HepG2 (cell line): ENCODE data around the gene RNPS1. TPM values are rescaled to one million over a fixed set of nuclear protein-coding genes. Genes with fewer than 3 reads are reported as not detected.

Source experiments
- ATAC-seq: fragments of 200-7000 bp; cut with Tn5 transposase; 3 replicates; pipeline ENCODE4 v1.9.1; 2020; ENCODE audit warnings: mild to moderate bottlenecking, moderate library complexity
- BruUV-seq: library from RNA; stranded (reverse); fragments of 400-500 nt; replicated peaks from 2 replicates; lab custom pipeline; 2021; lab: Mats Ljungman, UMichigan
- CTCF ChIA-PET: fragments of 300-600 bp; formaldehyde crosslinking; extraction: SDS; loops from one replicate; lab custom pipeline; 2021; ENCODE audit warnings: low total read pairs, inconsistent platforms, low intra/inter-chr PET ratio; lab: Yijun Ruan, JAX
- POLR2A ChIA-PET: fragments of 350-600 bp; sonication (Branson Sonifier 250); formaldehyde crosslinking; loops from one replicate; lab custom pipeline; 2020; ENCODE audit warnings: antibody characterized with exemption, inconsistent platforms; lab: Yijun Ruan, JAX
- DNase-seq: peaks from one replicate; pipeline ENCODE4 v3.0.0-alpha.2; 2015; ENCODE audit warnings: low spot score
- FAIRE-seq: peaks from 3 replicates; lab custom pipeline; 2011; peaks lifted over from hg19 to GRCh38; lab: Jason Lieb, UNC
- H2AFZ ChIP-seq: one replicate; pipeline ENCODE4 v1.6.1; 2011; ENCODE audit warnings: low read length, inconsistent platforms
- H3K27ac ChIP-seq: fragments of 300-600 bp; 3 replicates; pipeline ENCODE4 v1.8.0; 2011; ENCODE audit warnings: mixed run types, mild to moderate bottlenecking, mixed read lengths, low read length, inconsistent platforms; ENCODE audit not compliant: insufficient read depth; ENCODE audit errors: extremely low read length
- H3K27me3 ChIP-seq, 2 experiments: fragments of 200-600 bp in 1 of 2; 2 replicates in 1 of 2; 3 replicates in 1 of 2; pipeline versions ENCODE4 v1.6.0 to v1.8.0; 2011; ENCODE audit warnings: low read length in 2 of 2, mild to moderate bottlenecking in 2 of 2, moderate library complexity in 2 of 2, inconsistent platforms in 1 of 2; ENCODE audit not compliant: insufficient read depth in 2 of 2, control insufficient read depth in 1 of 2
- H3K36me3 ChIP-seq, 2 experiments: fragments of 200-600 bp in 1 of 2; replicated peaks in 1 of 2; 2 replicates in 1 of 2; 3 replicates in 1 of 2; pipeline versions ENCODE4 v1.5.1 to v1.8.0; 2011; ENCODE audit warnings: low read length in 2 of 2, inconsistent platforms in 1 of 2; ENCODE audit not compliant: insufficient read depth in 2 of 2, control insufficient read depth in 1 of 2
- H3K4me1 ChIP-seq: 2 replicates; pipeline ENCODE4 v1.5.1; 2012; ENCODE audit warnings: low read length, inconsistent platforms; ENCODE audit not compliant: insufficient read depth
- H3K4me2 ChIP-seq: 2 replicates; pipeline ENCODE4 v1.6.0; 2011; ENCODE audit warnings: low read depth, low read length, inconsistent platforms
- H3K4me3 ChIP-seq, 3 experiments: fragments of 200-600 bp in 1 of 3; sonication (generic), shearing (Covaris generic) in 1 of 3; replicated peaks in 1 of 3; 2 replicates each; pipeline ENCODE4 v1.5.1; 2011 to 2016; ENCODE audit warnings: low read length in 3 of 3, inconsistent platforms in 2 of 3, low read depth in 2 of 3, mild to moderate bottlenecking in 2 of 3, control low read depth in 1 of 3, mixed read lengths in 1 of 3; ENCODE audit not compliant: insufficient read depth in 1 of 3
- H3K79me2 ChIP-seq: one replicate; pipeline ENCODE4 v1.6.1; 2011; ENCODE audit warnings: low read length, inconsistent platforms; ENCODE audit not compliant: insufficient read depth
- H3K9ac ChIP-seq: 2 replicates; pipeline ENCODE4 v1.6.0; 2011; ENCODE audit warnings: mild to moderate bottlenecking, low read depth, low read length, inconsistent platforms; ENCODE audit not compliant: insufficient read depth
- H3K9me3 ChIP-seq: 2 replicates; pipeline ENCODE4 v1.5.1; 2012; ENCODE audit warnings: mild to moderate bottlenecking, low read length
- H4K20me1 ChIP-seq: 2 replicates; pipeline ENCODE4 v1.6.0; 2011; ENCODE audit warnings: inconsistent platforms, mild to moderate bottlenecking, low read length, moderate library complexity; ENCODE audit not compliant: insufficient read depth
- EP300 ChIP-seq, 3 experiments: sonication (generic) in 1 of 3; formaldehyde crosslinking in 1 of 3; IDR thresholded peaks; 2 replicates each; pipeline versions ENCODE4 v1.5.1 to v1.6.1; 2011 to 2020; ENCODE audit warnings: low read depth in 2 of 3, low read length in 2 of 3, borderline replicate concordance in 1 of 3, improper control_type of control experiment in 1 of 3, mild to moderate bottlenecking in 1 of 3, missing genetic modification reagents in 1 of 3, moderate library complexity in 1 of 3
- EZH2 ChIP-seq: conservative IDR thresholded peaks from 2 replicates; pipeline ENCODE4 v1.6.1; 2012; ENCODE audit warnings: mild to moderate bottlenecking, low read depth, low read length, moderate library complexity
- HMG20A ChIP-seq: IDR thresholded peaks from 2 replicates; pipeline ENCODE4 v1.6.1; 2016; ENCODE audit warnings: borderline replicate concordance
- MYC ChIP-seq: sonication (generic); formaldehyde crosslinking; IDR thresholded peaks from 2 replicates; pipeline ENCODE4 v1.9.0; 2021; ENCODE audit warnings: missing genetic modification reagents, borderline replicate concordance
- SNRNP70 ChIP-seq: fragments of 200-400 bp; formaldehyde crosslinking; IDR thresholded peaks from 2 replicates; pipeline ENCODE4 v1.6.1; 2017; ENCODE audit warnings: mild to moderate bottlenecking, low read depth, low read length, moderate library complexity
- SP140L ChIP-seq: sonication (generic); formaldehyde crosslinking; IDR thresholded peaks from 2 replicates; pipeline ENCODE4 v1.4.0; 2020; ENCODE audit warnings: missing genetic modification reagents, borderline replicate concordance
- STAT5B ChIP-seq: sonication (generic); formaldehyde crosslinking; IDR thresholded peaks from 2 replicates; pipeline ENCODE4 v1.4.0; 2020; ENCODE audit warnings: missing genetic modification reagents
- YEATS2 ChIP-seq: sonication (generic); formaldehyde crosslinking; IDR thresholded peaks from 2 replicates; pipeline ENCODE4 v1.4.0; 2020; ENCODE audit warnings: missing genetic modification reagents, borderline replicate concordance
- ZNF329 ChIP-seq: sonication (generic); formaldehyde crosslinking; IDR thresholded peaks from 2 replicates; pipeline ENCODE4 v1.9.0; 2021; ENCODE audit warnings: low read depth, mild to moderate bottlenecking, missing genetic modification reagents
- ZNF577 ChIP-seq: sonication (generic); formaldehyde crosslinking; IDR thresholded peaks from 2 replicates; pipeline ENCODE4 v1.4.0; 2020; ENCODE audit warnings: mild to moderate bottlenecking, low read depth, missing genetic modification reagents, borderline replicate concordance
- ZNF780A ChIP-seq: sonication (generic); formaldehyde crosslinking; IDR thresholded peaks from 2 replicates; pipeline ENCODE4 v1.8.0; 2022; ENCODE audit warnings: mild to moderate bottlenecking, missing genetic modification reagents, moderate library complexity
- ZNF790 ChIP-seq: sonication (generic); formaldehyde crosslinking; IDR thresholded peaks from 2 replicates; pipeline ENCODE4 v1.8.0; 2022; ENCODE audit warnings: missing genetic modification reagents, mild to moderate bottlenecking, borderline replicate concordance
- WGBS: methylation state at CpG from one replicate; pipeline ENCODE4 v1.1.6; 2017; ENCODE audit warnings: low lambda C conversion rate; 5-methylcytosine and 5-hydroxymethylcytosine counted together
- in situ Hi-C: cut with HindIII; loops from 2 replicates; pipeline ENCODE4 v1.10.0; 2017; ENCODE audit warnings: low pct_unique_long_range_greater_than_20kb; ENCODE audit not compliant: extremely low pct_ligation_motif_present
- intact Hi-C: fragments of 100-400 bp; cut with micrococcal nuclease; formaldehyde crosslinking; loops from one replicate; pipeline ENCODE4 v1.10.0; 2022; ENCODE audit not compliant: unreplicated experiment
- polyA plus RNA-seq, 8 experiments: library from polyadenylated mRNA; depleted of rRNA in 3 of 8; stranded (reverse) in 7 of 8; unstranded in 1 of 8; fragments of >200 nt; fragmentation: Illumina TruSeq in 4 of 8; extraction: Trizol in 4 of 8; gene quantifications; 2 replicates each; pipeline versions ENCODE4 v1.2.1 to v1.2.3, GENCODE V29; 2011 to 2016; ENCODE audit warnings: low read depth in 4 of 8, missing spikeins in 1 of 8, mixed read lengths in 1 of 8; ENCODE audit not compliant: insufficient read depth in 1 of 8
- total RNA-seq, 5 experiments: library from RNA; depleted of rRNA; stranded (reverse); fragments of >200 nt; fragmentation: Illumina TruSeq; extraction: Trizol; gene quantifications; 2 replicates each; pipeline ENCODE4 v1.2.3, GENCODE V29; 2016; ENCODE audit warnings: low read depth in 1 of 5
- TF ChIP-seq, protein P1 (sequence below): sonication (generic); formaldehyde crosslinking; IDR thresholded peaks from 2 replicates; pipeline ENCODE4 v1.5.0; 2020; ENCODE audit warnings: mild to moderate bottlenecking, missing genetic modification reagents
- TF ChIP-seq, protein P2 (sequence below): sonication (generic); formaldehyde crosslinking; IDR thresholded peaks from 2 replicates; pipeline ENCODE4 v1.4.0; 2020; ENCODE audit warnings: missing genetic modification reagents, low read depth, mild to moderate bottlenecking, borderline replicate concordance

RNPS1 gene
- total and polyA plus RNA-seq, 2 of the 13 experiments (the other 11 are each of a cell fraction or from before 2014, with no cell fraction given), result 126 to 133 TPM

DNA sequence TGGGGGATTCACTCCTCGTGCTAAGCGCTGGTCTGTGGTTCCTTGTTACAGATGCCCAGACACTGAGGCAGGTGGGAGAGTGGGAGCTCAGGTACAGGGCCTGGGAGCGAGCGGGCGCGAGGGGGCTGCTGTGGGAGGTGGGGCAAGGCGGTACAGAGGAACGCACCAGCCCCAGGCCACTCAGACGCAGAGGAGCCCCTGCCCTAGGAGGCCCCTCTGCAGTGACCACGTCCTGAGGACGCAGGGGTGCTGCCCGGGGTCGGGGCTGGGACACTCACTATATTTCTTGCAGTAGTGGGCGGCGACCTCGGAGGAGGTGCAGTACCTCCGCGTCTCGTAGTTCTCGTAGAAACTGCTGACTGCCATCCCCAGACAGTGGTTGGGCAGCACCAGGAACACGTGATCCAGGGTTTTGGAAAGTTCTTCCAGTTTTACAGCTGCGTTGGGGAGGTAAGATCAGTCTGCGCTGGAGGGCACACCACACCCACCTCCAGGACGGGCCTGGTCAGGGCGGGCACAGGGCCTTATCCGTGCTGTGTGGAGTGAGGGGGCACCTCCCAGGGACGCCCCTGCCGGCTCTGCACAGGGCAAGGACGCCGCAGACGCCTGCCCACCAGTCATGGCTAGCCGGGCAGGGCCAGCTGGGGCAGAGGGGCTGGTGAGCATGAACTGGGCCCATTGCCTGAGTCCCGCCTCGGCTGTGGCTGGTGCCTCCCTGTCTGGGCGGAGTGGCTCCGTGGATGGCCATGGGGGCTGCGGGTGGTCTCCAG lies 16.3 kb upstream of the RNPS1 start:
- intact Hi-C loops (no loop called here), in situ Hi-C loops (no loop called here)
- Histone ChIP-seq H3K9ac (no peak overlapping the region), H3K4me2 (no peak overlapping the region), H3K27me3 (peaks cover 32 to 81% of the 10 kb centered on the region in 2 experiments; a peak in 4 of 5 replicates), H3K9me3 (no peaks in the 10 kb centered on the region), H3K79me2 (no peaks in the 10 kb centered on the region), H3K4me1 (no peaks in the 10 kb centered on the region), H3K36me3 (no peaks in the 10 kb centered on the region), H4K20me1 (no peaks in the 10 kb centered on the region), H3K4me3 (no peak overlapping the region), H3K27ac (no peak overlapping the region), H2AFZ (no peak overlapping the region)
- no peak for FAIRE-seq
- no peak for DNase-seq
- 38% methylated on average over 9 of the region's 37 CpGs for WGBS
- ChIA-PET CTCF (no interaction called here), POLR2A (no interaction called here)
- no TSS peak for BruUV-seq
- no peak for ATAC-seq
- TF ChIP-seq EP300 (IDR thresholded peaks at IDR 0.05; ENCODE audit: low read depth in 2 of 2, low read length in 2 of 2) (no peak), EP300 (CRISPR knock-in tag; IDR thresholded peaks at IDR 0.05; ENCODE audit: borderline replicate concordance) (no peak), ZNF329 (CRISPR knock-in tag) (no peak), MYC (no peak), SP140L (CRISPR knock-in tag) (no peak), ZNF577 (CRISPR knock-in tag) (no peak), HMG20A (no peak), STAT5B (CRISPR knock-in tag) (no peak), EZH2 (no peak), YEATS2 (no peak), SNRNP70 (no peak), ZNF780A (CRISPR knock-in tag) (no peak), ZNF790 (CRISPR knock-in tag) (no peak)
- TF ChIP-seq, protein P1, sequence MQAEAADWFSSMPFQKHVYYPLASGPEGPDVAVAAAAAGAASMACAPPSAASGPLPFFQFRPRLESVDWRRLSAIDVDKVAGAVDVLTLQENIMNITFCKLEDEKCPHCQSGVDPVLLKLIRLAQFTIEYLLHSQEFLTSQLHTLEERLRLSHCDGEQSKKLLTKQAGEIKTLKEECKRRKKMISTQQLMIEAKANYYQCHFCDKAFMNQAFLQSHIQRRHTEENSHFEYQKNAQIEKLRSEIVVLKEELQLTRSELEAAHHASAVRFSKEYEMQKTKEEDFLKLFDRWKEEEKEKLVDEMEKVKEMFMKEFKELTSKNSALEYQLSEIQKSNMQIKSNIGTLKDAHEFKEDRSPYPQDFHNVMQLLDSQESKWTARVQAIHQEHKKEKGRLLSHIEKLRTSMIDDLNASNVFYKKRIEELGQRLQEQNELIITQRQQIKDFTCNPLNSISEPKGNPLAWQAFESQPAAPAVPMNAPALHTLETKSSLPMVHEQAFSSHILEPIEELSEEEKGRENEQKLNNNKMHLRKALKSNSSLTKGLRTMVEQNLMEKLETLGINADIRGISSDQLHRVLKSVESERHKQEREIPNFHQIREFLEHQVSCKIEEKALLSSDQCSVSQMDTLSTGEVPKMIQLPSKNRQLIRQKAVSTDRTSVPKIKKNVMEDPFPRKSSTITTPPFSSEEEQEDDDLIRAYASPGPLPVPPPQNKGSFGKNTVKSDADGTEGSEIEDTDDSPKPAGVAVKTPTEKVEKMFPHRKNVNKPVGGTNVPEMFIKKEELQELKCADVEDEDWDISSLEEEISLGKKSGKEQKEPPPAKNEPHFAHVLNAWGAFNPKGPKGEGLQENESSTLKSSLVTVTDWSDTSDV (CRISPR knock-in tag), result no peak
- TF ChIP-seq, protein P2, sequence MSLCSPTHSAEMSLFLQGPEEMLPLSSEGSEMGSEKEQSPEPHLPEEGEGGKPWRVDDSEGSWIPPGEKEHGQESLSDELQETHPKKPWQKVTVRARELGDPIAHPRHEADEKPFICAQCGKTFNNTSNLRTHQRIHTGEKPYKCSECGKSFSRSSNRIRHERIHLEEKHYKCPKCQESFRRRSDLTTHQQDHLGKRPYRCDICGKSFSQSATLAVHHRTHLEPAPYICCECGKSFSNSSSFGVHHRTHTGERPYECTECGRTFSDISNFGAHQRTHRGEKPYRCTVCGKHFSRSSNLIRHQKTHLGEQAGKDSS (CRISPR knock-in tag), result no peak
